ENCODE measurements around the gene PIP4K2A.

PIP4K2A gene

DNA sequence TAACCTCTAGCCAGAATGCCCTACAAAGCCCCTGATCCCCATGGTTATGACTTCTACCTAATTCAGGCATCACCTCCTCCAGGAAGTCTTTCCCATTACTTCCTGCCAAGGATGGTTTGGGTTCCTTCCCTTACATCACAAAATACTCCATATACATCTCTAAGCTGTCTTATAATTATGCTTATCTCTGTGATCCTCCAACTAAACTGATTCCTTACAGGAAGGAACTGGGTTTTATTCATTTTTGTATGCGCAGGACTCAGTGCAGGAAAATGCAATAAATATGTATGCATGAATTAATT, 41.3 kb downstream of the PIP4K2A start:
- H3K27me3 ChIP-seq (ENCODE audit: control insufficient read depth in 2 of 2, insufficient read depth in 2 of 2, low read length in 2 of 2), result no peaks in the 10 kb centered on the region
- no peaks in the 10 kb centered on the region for H3K36me3 ChIP-seq (ENCODE audit: control insufficient read depth in 2 of 2, insufficient read depth in 2 of 2, low read length in 2 of 2)
- H3K27ac ChIP-seq (ENCODE audit: low read depth in 2 of 2, low read length in 2 of 2), result no peak overlapping the region
- no peaks in the 10 kb centered on the region for H3K9me3 ChIP-seq (ENCODE audit: control insufficient read depth in 2 of 2, low read length in 2 of 2)
- H3K9ac ChIP-seq (ENCODE audit: low read depth in 1 of 2, low read length in 2 of 2), result no peak overlapping the region
- no peak overlapping the region for H3K4me3 ChIP-seq (ENCODE audit: low read length in 2 of 2)
- no peaks in the 10 kb centered on the region for H3K4me1 ChIP-seq (ENCODE audit: control insufficient read depth in 2 of 2, insufficient read depth in 2 of 2, low read length in 2 of 2)

DNA sequence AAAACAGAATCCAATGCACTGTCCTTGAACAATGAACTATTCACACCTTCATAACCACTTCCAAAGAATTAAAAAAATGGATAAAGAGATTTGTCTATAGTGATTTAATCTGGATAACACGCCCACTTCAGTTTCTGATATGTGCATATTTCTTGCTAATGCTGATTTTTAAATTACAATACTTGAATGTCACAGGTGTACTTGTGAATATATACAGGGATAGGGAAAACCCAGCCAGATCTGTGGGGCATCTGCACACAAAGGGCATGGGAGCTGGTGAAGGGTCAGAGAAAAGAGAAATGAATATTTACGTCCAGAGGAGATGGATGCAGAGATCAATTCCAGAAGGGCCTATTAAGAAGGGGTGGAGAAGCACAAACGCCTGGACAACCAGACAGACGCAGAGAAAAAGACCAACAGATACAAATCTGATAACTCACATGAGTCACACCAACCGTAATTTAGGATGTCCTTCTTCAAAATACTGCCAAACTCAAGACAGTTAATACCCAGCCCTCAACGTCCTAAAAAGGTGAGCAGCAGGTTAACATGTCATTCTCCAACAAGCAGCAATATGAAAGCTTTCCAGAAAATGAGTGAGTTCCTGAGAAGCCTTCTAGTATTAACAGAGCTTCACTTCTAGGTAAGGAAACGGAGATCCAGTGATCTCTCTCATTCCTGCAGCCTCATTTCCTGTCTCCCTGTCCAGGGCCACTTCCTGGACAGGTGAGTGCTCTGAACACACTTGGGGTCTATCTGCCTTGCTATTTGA, 41.9 kb downstream of the PIP4K2A start:
- H3K36me3 ChIP-seq (ENCODE audit: control insufficient read depth in 2 of 2, insufficient read depth in 2 of 2, low read length in 2 of 2), result no peaks in the 10 kb centered on the region
- no peak overlapping the region for H3K9ac ChIP-seq (ENCODE audit: low read depth in 1 of 2, low read length in 2 of 2)
- no peaks in the 10 kb centered on the region for H3K4me1 ChIP-seq (ENCODE audit: control insufficient read depth in 2 of 2, insufficient read depth in 2 of 2, low read length in 2 of 2)
- no peaks in the 10 kb centered on the region for H3K27me3 ChIP-seq (ENCODE audit: control insufficient read depth in 2 of 2, insufficient read depth in 2 of 2, low read length in 2 of 2)
- no peak overlapping the region for H3K27ac ChIP-seq (ENCODE audit: low read depth in 2 of 2, low read length in 2 of 2)
- H3K4me3 ChIP-seq (ENCODE audit: low read length in 2 of 2), result no peak overlapping the region
- no peaks in the 10 kb centered on the region for H3K9me3 ChIP-seq (ENCODE audit: control insufficient read depth in 2 of 2, low read length in 2 of 2)

DNA sequence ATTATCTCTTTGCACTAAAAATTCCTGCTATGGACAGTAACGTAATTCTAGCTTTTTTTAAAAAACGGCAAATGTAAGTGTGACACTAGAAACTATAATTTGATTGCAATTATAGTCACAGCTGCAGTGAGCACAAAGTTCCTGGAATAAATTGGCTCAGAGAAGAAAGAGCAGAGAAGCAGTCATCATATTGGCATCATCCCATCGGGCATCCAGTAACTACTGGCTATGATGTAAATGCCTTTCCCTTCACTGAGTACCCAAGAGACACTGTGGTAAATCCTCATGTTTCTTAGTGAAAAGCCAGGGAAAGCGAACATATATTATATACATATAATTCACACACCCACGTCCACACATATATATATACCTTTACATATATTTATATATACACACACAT, 43.6 kb downstream of the PIP4K2A start:
- Histone ChIP-seq H3K4me3 (ENCODE audit: low read length in 2 of 2) (no peak overlapping the region), H3K9me3 (ENCODE audit: control insufficient read depth in 2 of 2, low read length in 2 of 2) (no peaks in the 10 kb centered on the region), H3K27ac (ENCODE audit: low read depth in 2 of 2, low read length in 2 of 2) (no peak overlapping the region), H3K36me3 (ENCODE audit: control insufficient read depth in 2 of 2, insufficient read depth in 2 of 2, low read length in 2 of 2) (no peaks in the 10 kb centered on the region), H3K27me3 (ENCODE audit: control insufficient read depth in 2 of 2, insufficient read depth in 2 of 2, low read length in 2 of 2) (no peaks in the 10 kb centered on the region), H3K9ac (ENCODE audit: low read depth in 1 of 2, low read length in 2 of 2) (no peak overlapping the region), H3K4me1 (ENCODE audit: control insufficient read depth in 2 of 2, insufficient read depth in 2 of 2, low read length in 2 of 2) (peaks cover 0 to 2% of the 10 kb centered on the region in 2 donors)

DNA sequence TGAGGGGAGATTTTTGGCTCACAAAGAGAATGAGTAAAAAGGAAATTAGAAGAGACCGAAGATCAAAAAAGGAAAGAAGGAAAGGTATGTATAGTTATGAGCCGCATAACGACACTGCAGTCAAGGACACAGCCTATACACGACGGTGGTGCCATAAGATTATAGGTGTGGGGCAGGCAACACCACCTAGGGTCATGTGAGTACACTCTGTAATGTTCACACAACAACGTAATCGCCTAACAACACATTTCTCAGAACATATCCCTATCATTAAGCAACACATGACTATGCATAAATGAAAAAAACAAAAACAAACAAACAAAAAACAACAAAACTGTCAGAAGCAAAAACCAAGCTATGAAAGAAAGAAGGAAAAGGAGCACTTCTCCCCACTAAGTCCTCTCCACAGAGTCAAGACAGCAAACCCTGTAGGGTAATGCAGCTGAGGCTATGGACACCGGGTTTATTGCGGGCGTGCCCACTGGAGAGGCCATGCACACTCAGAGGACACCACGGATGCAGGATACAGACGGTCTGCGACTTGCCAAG, 45.1 kb downstream of the PIP4K2A start:
- H3K27ac ChIP-seq (ENCODE audit: low read depth in 2 of 2, low read length in 2 of 2), result no peak overlapping the region
- H3K4me3 ChIP-seq (ENCODE audit: low read length in 2 of 2), result no peak overlapping the region
- no peaks in the 10 kb centered on the region for H3K27me3 ChIP-seq (ENCODE audit: control insufficient read depth in 2 of 2, insufficient read depth in 2 of 2, low read length in 2 of 2)
- no peaks in the 10 kb centered on the region for H3K36me3 ChIP-seq (ENCODE audit: control insufficient read depth in 2 of 2, insufficient read depth in 2 of 2, low read length in 2 of 2)
- H3K4me1 ChIP-seq (ENCODE audit: control insufficient read depth in 2 of 2, insufficient read depth in 2 of 2, low read length in 2 of 2), result peaks cover 0 to 2% of the 10 kb centered on the region in 2 donors
- H3K9ac ChIP-seq (ENCODE audit: low read depth in 1 of 2, low read length in 2 of 2), result no peak overlapping the region
- no peaks in the 10 kb centered on the region for H3K9me3 ChIP-seq (ENCODE audit: control insufficient read depth in 2 of 2, low read length in 2 of 2)

DNA sequence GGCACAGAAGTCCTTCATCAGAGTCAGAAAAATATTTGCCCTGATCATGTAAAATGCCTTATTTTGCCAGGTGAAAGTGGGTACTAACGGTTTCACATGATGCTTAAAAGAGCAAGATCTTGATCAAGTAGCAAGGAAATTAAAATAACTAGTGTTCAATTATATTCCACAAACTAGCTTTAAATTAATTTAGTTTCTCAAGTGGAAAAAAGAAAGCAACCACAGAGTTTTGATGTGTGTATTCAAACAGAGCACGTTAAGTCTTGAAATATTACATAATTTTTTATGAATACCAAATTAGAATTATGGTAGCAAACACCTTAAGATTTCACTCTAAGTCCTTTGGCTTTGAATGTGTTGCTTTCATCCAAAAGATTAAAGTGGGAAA, 47.3 kb downstream of the PIP4K2A start:
- no peak overlapping the region for H3K27ac ChIP-seq (ENCODE audit: low read depth in 2 of 2, low read length in 2 of 2)
- H3K4me1 ChIP-seq (ENCODE audit: control insufficient read depth in 2 of 2, insufficient read depth in 2 of 2, low read length in 2 of 2), result peaks cover 0 to 2% of the 10 kb centered on the region in 2 donors

DNA sequence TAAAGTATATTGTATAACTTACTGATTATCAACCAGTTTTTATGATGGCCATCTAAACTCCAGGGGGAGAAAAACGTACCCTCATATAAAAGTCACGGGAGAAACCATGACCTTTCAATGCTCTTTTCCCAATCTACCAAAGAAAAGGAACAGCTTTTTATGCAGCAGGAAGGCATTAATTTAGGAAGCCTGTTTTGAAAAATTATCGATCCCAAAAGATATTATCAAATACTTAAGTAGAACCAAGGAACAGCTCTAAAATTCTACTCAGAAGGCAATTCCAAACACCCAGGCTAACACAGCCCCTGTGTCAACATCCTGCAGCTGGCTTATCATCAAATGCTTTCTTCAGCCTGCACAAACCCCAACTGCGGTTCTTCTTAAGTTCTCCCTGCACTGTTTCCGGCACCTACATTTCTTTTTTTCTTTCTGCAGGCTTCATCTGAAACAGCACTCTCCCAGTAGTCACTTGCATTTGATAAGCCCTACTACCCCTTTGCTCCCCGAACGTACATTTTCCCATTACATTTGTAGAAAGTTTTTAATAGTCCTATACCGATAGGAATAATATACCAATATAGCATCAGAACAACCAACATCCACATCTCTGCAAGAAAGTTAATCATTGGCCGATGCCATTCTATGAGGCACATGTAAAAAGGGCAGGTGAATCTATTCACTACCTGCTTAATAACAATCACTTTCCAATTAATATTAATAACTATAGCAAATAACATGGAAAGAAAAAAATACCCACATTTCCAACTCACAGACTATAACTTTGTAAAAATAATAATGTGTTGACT, 47.9 kb downstream of the PIP4K2A start:
- Histone ChIP-seq H3K9ac (ENCODE audit: low read depth in 1 of 2, low read length in 2 of 2) (no peak overlapping the region), H3K9me3 (ENCODE audit: control insufficient read depth in 2 of 2, low read length in 2 of 2) (no peaks in the 10 kb centered on the region), H3K27me3 (ENCODE audit: control insufficient read depth in 2 of 2, insufficient read depth in 2 of 2, low read length in 2 of 2) (no peaks in the 10 kb centered on the region), H3K36me3 (ENCODE audit: control insufficient read depth in 2 of 2, insufficient read depth in 2 of 2, low read length in 2 of 2) (no peaks in the 10 kb centered on the region), H3K4me1 (ENCODE audit: control insufficient read depth in 2 of 2, insufficient read depth in 2 of 2, low read length in 2 of 2) (peaks cover 0 to 2% of the 10 kb centered on the region in 2 donors), H3K27ac (ENCODE audit: low read depth in 2 of 2, low read length in 2 of 2) (no peak overlapping the region), H3K4me3 (ENCODE audit: low read length in 2 of 2) (no peak overlapping the region)

More for the DNA sequence above, 47.3 kb downstream of the PIP4K2A start:
- H3K9me3 ChIP-seq (ENCODE audit: control insufficient read depth in 2 of 2, low read length in 2 of 2), result no peaks in the 10 kb centered on the region
- H3K4me3 ChIP-seq (ENCODE audit: low read length in 2 of 2), result no peak overlapping the region
- no peaks in the 10 kb centered on the region for H3K36me3 ChIP-seq (ENCODE audit: control insufficient read depth in 2 of 2, insufficient read depth in 2 of 2, low read length in 2 of 2)
- H3K9ac ChIP-seq (ENCODE audit: low read depth in 1 of 2, low read length in 2 of 2), result no peak overlapping the region
- no peaks in the 10 kb centered on the region for H3K27me3 ChIP-seq (ENCODE audit: control insufficient read depth in 2 of 2, insufficient read depth in 2 of 2, low read length in 2 of 2)

- Histone ChIP-seq H3K4me1 (ENCODE audit: control insufficient read depth in 2 of 2, insufficient read depth in 2 of 2, low read length in 2 of 2) (peaks cover 0 to 2% of the 10 kb centered on the region in 2 donors), H3K27ac (ENCODE audit: low read depth in 2 of 2, low read length in 2 of 2) (no peak overlapping the region)
Measured at GRCh38 chr10:22665329-22665728, 49.0 kb downstream of the PIP4K2A start.

GRCh38 chr10:22662733-22663330, 51.5 kb downstream of the PIP4K2A start:
- H3K9me3 ChIP-seq (ENCODE audit: control insufficient read depth in 2 of 2, low read length in 2 of 2), result no peaks in the 10 kb centered on the region
- H3K4me1 ChIP-seq (ENCODE audit: control insufficient read depth in 2 of 2, insufficient read depth in 2 of 2, low read length in 2 of 2), result peaks cover 0 to 2% of the 10 kb centered on the region in 2 donors
- H3K27ac ChIP-seq (ENCODE audit: low read depth in 2 of 2, low read length in 2 of 2), result no peak overlapping the region
- H3K36me3 ChIP-seq (ENCODE audit: control insufficient read depth in 2 of 2, insufficient read depth in 2 of 2, low read length in 2 of 2), result no peaks in the 10 kb centered on the region
- no peak overlapping the region for H3K9ac ChIP-seq (ENCODE audit: low read depth in 1 of 2, low read length in 2 of 2)
- no peak overlapping the region for H3K4me3 ChIP-seq (ENCODE audit: low read length in 2 of 2)
- H3K27me3 ChIP-seq (ENCODE audit: control insufficient read depth in 2 of 2, insufficient read depth in 2 of 2, low read length in 2 of 2), result no peaks in the 10 kb centered on the region

More at GRCh38 chr10:22665329-22665728, 49.0 kb downstream of the PIP4K2A start:
- no peaks in the 10 kb centered on the region for H3K27me3 ChIP-seq (ENCODE audit: control insufficient read depth in 2 of 2, insufficient read depth in 2 of 2, low read length in 2 of 2)
- H3K4me3 ChIP-seq (ENCODE audit: low read length in 2 of 2), result no peak overlapping the region
- no peaks in the 10 kb centered on the region for H3K9me3 ChIP-seq (ENCODE audit: control insufficient read depth in 2 of 2, low read length in 2 of 2)
- no peaks in the 10 kb centered on the region for H3K36me3 ChIP-seq (ENCODE audit: control insufficient read depth in 2 of 2, insufficient read depth in 2 of 2, low read length in 2 of 2)
- no peak overlapping the region for H3K9ac ChIP-seq (ENCODE audit: low read depth in 1 of 2, low read length in 2 of 2)

GRCh38 chr10:22659866-22660265, 54.5 kb downstream of the PIP4K2A start:
- Histone ChIP-seq H3K27me3 (ENCODE audit: control insufficient read depth in 2 of 2, insufficient read depth in 2 of 2, low read length in 2 of 2) (no peaks in the 10 kb centered on the region), H3K27ac (ENCODE audit: low read depth in 2 of 2, low read length in 2 of 2) (no peak overlapping the region), H3K9me3 (ENCODE audit: control insufficient read depth in 2 of 2, low read length in 2 of 2) (no peaks in the 10 kb centered on the region), H3K9ac (ENCODE audit: low read depth in 1 of 2, low read length in 2 of 2) (no peak overlapping the region), H3K4me3 (ENCODE audit: low read length in 2 of 2) (no peak overlapping the region), H3K36me3 (ENCODE audit: control insufficient read depth in 2 of 2, insufficient read depth in 2 of 2, low read length in 2 of 2) (no peaks in the 10 kb centered on the region), H3K4me1 (ENCODE audit: control insufficient read depth in 2 of 2, insufficient read depth in 2 of 2, low read length in 2 of 2) (no peaks in the 10 kb centered on the region)

All from mucosa of rectum (tissue), 2 donors.